Gastrocnemius medialis (tissue), 4 donors: ENCODE results near the gene C8B.

Experiments used
- CTCF ChIP-seq, 5 experiments: fragments of 450-650 bp in 3 of 5; fragments of 200-600 bp in 2 of 5; sonication (generic) in 2 of 5; IDR thresholded peaks in 4 of 5; conservative IDR thresholded peaks in 1 of 5; 1 replicate in 4 of 5; 2 replicates in 1 of 5; pipeline ENCODE4 v1.5.1; 2016 to 2019; ENCODE audit warnings: antibody characterized with exemption in 5 of 5, mild to moderate bottlenecking in 3 of 5, moderate library complexity in 3 of 5
- POLR2A ChIP-seq, 2 donors: fragments of 450-650 bp; IDR thresholded peaks; one replicate each; pipeline ENCODE4 v1.6.1; 2017; ENCODE audit warnings: antibody characterized with exemption in 2 of 2, mild to moderate bottlenecking in 2 of 2, moderate library complexity in 2 of 2

GRCh38 chr1:56901716-56902115, 64.1 kb downstream of the C8B start:
- TF ChIP-seq POLR2A (IDR thresholded peaks at IDR 0.05): no peak
- no peak for TF ChIP-seq CTCF (IDR thresholded peaks at IDR 0.05 in 4 of 5, conservative IDR thresholded peaks at IDR 0.05 in 1 of 5)
